ENCODE data around the gene RXFP1.

The RXFP1 gene

DNA sequence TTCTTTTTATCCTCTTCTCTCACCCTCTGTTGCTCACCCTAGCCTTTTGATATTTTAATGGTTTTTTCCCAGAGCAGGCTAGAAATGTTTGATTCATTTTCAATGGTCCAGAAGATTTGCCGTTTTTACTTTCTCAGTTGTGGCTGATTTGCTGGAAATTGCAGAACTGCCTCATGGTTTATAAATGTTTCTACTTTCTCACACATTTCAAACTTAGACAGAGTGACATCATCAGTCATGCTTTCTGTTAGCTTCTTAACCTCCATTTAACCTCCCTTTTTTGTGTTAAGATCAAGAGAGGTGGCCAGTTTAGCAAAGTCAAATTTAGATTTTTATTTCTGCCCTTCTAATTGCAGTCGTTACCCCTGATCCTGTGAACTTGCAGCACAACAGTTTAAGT, 8.7 kb downstream of the RXFP1 start:
- Histone ChIP-seq H3K4ac (ENCODE audit: low read depth, low read length) (no peak overlapping the region), H3K79me2 (ENCODE audit: control insufficient read depth, insufficient read depth, low read length, poor library complexity) (no peaks in the 10 kb centered on the region), H3K9me3 (ENCODE audit: insufficient read depth, low read depth, low read length) (no peaks in the 10 kb centered on the region), H3K4me3 (ENCODE audit: low read depth, low read length) (no peak overlapping the region), H3K9ac (ENCODE audit: low read length) (no peak overlapping the region), H3K27me3 (ENCODE audit: insufficient read depth, low read length) (no peaks in the 10 kb centered on the region), H2AK5ac (ENCODE audit: low read length) (no peak overlapping the region), H2BK12ac (ENCODE audit: low read length) (no peak overlapping the region), H3K36me3 (ENCODE audit: control insufficient read depth in 1 of 2, insufficient read depth in 2 of 2, low read length in 2 of 2) (no peaks in the 10 kb centered on the region), H4K91ac (ENCODE audit: low read depth, low read length) (no peak overlapping the region), H3K4me2 (ENCODE audit: low read length) (no peak overlapping the region), H2BK5ac (ENCODE audit: low read depth, low read length, poor library complexity) (no peak overlapping the region), H3K18ac (ENCODE audit: low read length) (no peak overlapping the region), H3K23ac (ENCODE audit: low read length) (no peak overlapping the region), H3K14ac (ENCODE audit: low read length) (no peak overlapping the region), H3K79me1 (ENCODE audit: low read length) (no peaks in the 10 kb centered on the region), H4K8ac (ENCODE audit: low read depth, low read length) (no peak overlapping the region), H4K12ac (ENCODE audit: low read depth, low read length) (no peak overlapping the region), H2BK120ac (ENCODE audit: insufficient read depth, low read length, poor library complexity) (no peak overlapping the region), H3K27ac (ENCODE audit: low read depth, low read length) (no peak overlapping the region), H2AFZ (ENCODE audit: insufficient read depth, low read length, poor library complexity) (no peak overlapping the region), H3K4me1 (ENCODE audit: control insufficient read depth in 1 of 2, insufficient read depth in 2 of 2, low read length in 2 of 2) (no peaks in the 10 kb centered on the region)
- WGBS (ENCODE audit: extremely low coverage, insufficient coverage, insufficient read length), result no CpG with 5 or more reads among the region's 2 CpGs
- no peak for DNase-seq

DNA sequence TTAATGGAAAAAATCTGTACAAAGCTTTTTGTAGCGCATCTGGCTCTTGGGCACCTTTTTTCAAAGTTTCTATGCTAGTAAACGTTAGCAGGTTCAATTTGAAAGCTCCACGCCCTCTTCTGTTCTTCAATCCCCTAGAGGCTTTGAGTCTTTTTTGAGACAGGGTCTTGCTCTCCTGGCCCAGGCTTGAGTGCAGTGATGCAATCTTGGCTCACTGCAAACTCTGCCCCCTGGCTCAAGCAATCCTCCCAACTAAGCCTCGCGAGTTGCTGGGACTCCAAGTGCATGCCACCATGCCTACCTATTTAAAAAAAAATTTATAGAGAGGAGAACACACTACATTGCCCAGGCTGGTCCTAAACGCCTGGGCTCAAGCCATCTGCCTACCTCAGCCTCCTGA, 9.2 kb downstream of the RXFP1 start:
- H3K79me1 ChIP-seq (ENCODE audit: low read length), result no peaks in the 10 kb centered on the region
- H3K4me3 ChIP-seq (ENCODE audit: low read depth, low read length), result no peak overlapping the region
- no peak overlapping the region for H4K91ac ChIP-seq (ENCODE audit: low read depth, low read length)
- no peak overlapping the region for H2AK5ac ChIP-seq (ENCODE audit: low read length)
- no peak overlapping the region for H3K23ac ChIP-seq (ENCODE audit: low read length)
- DNase-seq, result no peak
- no peaks in the 10 kb centered on the region for H3K9me3 ChIP-seq (ENCODE audit: insufficient read depth, low read depth, low read length)
- H3K36me3 ChIP-seq (ENCODE audit: control insufficient read depth in 1 of 2, insufficient read depth in 2 of 2, low read length in 2 of 2), result no peaks in the 10 kb centered on the region
- H3K79me2 ChIP-seq (ENCODE audit: control insufficient read depth, insufficient read depth, low read length, poor library complexity), result no peaks in the 10 kb centered on the region
- no peak overlapping the region for H3K14ac ChIP-seq (ENCODE audit: low read length)
- H2BK5ac ChIP-seq (ENCODE audit: low read depth, low read length, poor library complexity), result no peak overlapping the region
- no peak overlapping the region for H2BK120ac ChIP-seq (ENCODE audit: insufficient read depth, low read length, poor library complexity)
- H3K9ac ChIP-seq (ENCODE audit: low read length), result no peak overlapping the region
- no peaks in the 10 kb centered on the region for H3K4me1 ChIP-seq (ENCODE audit: control insufficient read depth in 1 of 2, insufficient read depth in 2 of 2, low read length in 2 of 2)
- no peak overlapping the region for H2AFZ ChIP-seq (ENCODE audit: insufficient read depth, low read length, poor library complexity)
- no peak overlapping the region for H3K4me2 ChIP-seq (ENCODE audit: low read length)
- H4K8ac ChIP-seq (ENCODE audit: low read depth, low read length), result no peak overlapping the region
- no peak overlapping the region for H2BK12ac ChIP-seq (ENCODE audit: low read length)
- H3K18ac ChIP-seq (ENCODE audit: low read length), result no peak overlapping the region
- H4K12ac ChIP-seq (ENCODE audit: low read depth, low read length), result no peak overlapping the region
- H3K27ac ChIP-seq (ENCODE audit: low read depth, low read length), result no peak overlapping the region
- no CpG with 5 or more reads among the region's 6 CpGs for WGBS (ENCODE audit: extremely low coverage, insufficient coverage, insufficient read length)
- no peak overlapping the region for H3K4ac ChIP-seq (ENCODE audit: low read depth, low read length)
- no peaks in the 10 kb centered on the region for H3K27me3 ChIP-seq (ENCODE audit: insufficient read depth, low read length)

DNA sequence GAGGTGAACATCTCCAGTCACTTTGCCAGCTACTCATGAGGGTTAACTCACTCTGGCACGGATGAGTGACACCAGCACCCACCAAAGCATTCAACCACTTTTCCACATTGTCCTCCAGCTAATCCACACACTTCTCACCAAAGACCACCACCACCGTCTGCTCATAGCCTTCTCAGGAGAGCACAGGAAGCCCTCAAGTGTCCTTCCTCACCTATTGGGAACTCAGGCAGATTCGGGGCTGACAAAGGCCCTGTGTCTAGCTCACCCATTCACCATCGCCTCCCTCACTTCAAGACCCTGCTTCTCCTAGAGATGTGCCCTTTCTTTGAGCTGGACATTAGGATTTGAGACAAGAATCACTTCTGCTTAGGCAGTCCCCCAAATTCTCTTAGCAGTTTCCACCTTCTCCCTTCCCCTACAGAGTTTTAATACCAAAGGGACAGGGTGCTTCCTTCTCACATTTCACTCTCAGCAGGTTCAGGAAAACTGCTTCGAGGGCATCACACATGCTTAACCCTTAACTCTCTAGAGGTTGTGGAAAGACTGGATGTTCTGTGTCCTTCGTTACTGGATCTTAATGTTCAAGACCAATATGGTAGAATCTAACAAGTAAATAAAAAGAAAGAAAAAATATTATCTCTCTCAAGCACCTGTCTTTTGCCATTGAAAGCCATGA, 11.0 kb downstream of the RXFP1 start:
- no CpG with 5 or more reads among the region's 6 CpGs for WGBS (ENCODE audit: extremely low coverage, insufficient coverage, insufficient read length)

DNA sequence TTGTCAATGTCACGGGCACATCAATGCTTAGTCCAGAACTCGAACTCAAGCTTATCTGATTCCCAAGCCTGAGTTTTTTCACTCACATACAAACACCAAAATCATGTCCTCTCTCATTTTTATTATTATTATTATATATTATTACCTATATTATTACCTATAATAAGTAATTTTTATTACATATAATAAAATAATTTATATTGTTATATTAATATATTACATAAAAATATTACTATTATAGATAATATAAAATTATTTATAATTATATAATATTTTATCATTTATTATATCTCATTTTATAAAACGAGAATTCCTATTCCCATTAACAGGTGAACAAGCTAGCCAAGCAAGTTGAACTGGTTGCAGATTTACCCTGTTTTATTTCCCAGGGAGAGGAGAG, 13.0 kb downstream of the RXFP1 start:
- Histone ChIP-seq H3K36me3 (ENCODE audit: control insufficient read depth in 1 of 2, insufficient read depth in 2 of 2, low read length in 2 of 2) (no peaks in the 10 kb centered on the region), H3K4ac (ENCODE audit: low read depth, low read length) (no peak overlapping the region), H2BK5ac (ENCODE audit: low read depth, low read length, poor library complexity) (no peak overlapping the region), H3K4me3 (ENCODE audit: low read depth, low read length) (no peak overlapping the region), H3K9me3 (ENCODE audit: insufficient read depth, low read depth, low read length) (no peaks in the 10 kb centered on the region), H4K12ac (ENCODE audit: low read depth, low read length) (no peak overlapping the region), H3K14ac (ENCODE audit: low read length) (no peak overlapping the region), H3K79me1 (ENCODE audit: low read length) (no peaks in the 10 kb centered on the region), H3K4me2 (ENCODE audit: low read length) (no peak overlapping the region), H2BK12ac (ENCODE audit: low read length) (no peak overlapping the region), H3K27ac (ENCODE audit: low read depth, low read length) (no peak overlapping the region), H2BK120ac (ENCODE audit: insufficient read depth, low read length, poor library complexity) (no peak overlapping the region), H3K23ac (ENCODE audit: low read length) (no peak overlapping the region), H3K18ac (ENCODE audit: low read length) (no peak overlapping the region), H3K4me1 (ENCODE audit: control insufficient read depth in 1 of 2, insufficient read depth in 2 of 2, low read length in 2 of 2) (peaks cover 0 to 2% of the 10 kb centered on the region in 2 experiments), H3K79me2 (ENCODE audit: control insufficient read depth, insufficient read depth, low read length, poor library complexity) (no peaks in the 10 kb centered on the region), H4K8ac (ENCODE audit: low read depth, low read length) (no peak overlapping the region), H3K27me3 (ENCODE audit: insufficient read depth, low read length) (no peaks in the 10 kb centered on the region), H2AK5ac (ENCODE audit: low read length) (no peak overlapping the region), H4K91ac (ENCODE audit: low read depth, low read length) (no peak overlapping the region), H2AFZ (ENCODE audit: insufficient read depth, low read length, poor library complexity) (no peak overlapping the region), H3K9ac (ENCODE audit: low read length) (no peak overlapping the region)
- WGBS (ENCODE audit: extremely low coverage, insufficient coverage, insufficient read length), result no CpG with 5 or more reads among the region's 3 CpGs
- no peak for DNase-seq

More for the DNA sequence above, 11.0 kb downstream of the RXFP1 start:
- H3K23ac ChIP-seq (ENCODE audit: low read length), result no peak overlapping the region
- no peak overlapping the region for H2AK5ac ChIP-seq (ENCODE audit: low read length)
- H3K4me3 ChIP-seq (ENCODE audit: low read depth, low read length), result no peak overlapping the region
- H3K36me3 ChIP-seq (ENCODE audit: control insufficient read depth in 1 of 2, insufficient read depth in 2 of 2, low read length in 2 of 2), result no peaks in the 10 kb centered on the region
- H3K9ac ChIP-seq (ENCODE audit: low read length), result no peak overlapping the region
- H2BK12ac ChIP-seq (ENCODE audit: low read length), result no peak overlapping the region
- no peaks in the 10 kb centered on the region for H3K79me1 ChIP-seq (ENCODE audit: low read length)
- H3K4ac ChIP-seq (ENCODE audit: low read depth, low read length), result no peak overlapping the region
- H3K14ac ChIP-seq (ENCODE audit: low read length), result no peak overlapping the region
- H2AFZ ChIP-seq (ENCODE audit: insufficient read depth, low read length, poor library complexity), result no peak overlapping the region
- no peak overlapping the region for H3K4me2 ChIP-seq (ENCODE audit: low read length)
- H2BK120ac ChIP-seq (ENCODE audit: insufficient read depth, low read length, poor library complexity), result no peak overlapping the region
- no peak overlapping the region for H4K12ac ChIP-seq (ENCODE audit: low read depth, low read length)
- H4K8ac ChIP-seq (ENCODE audit: low read depth, low read length), result no peak overlapping the region
- no peaks in the 10 kb centered on the region for H3K79me2 ChIP-seq (ENCODE audit: control insufficient read depth, insufficient read depth, low read length, poor library complexity)
- H3K27me3 ChIP-seq (ENCODE audit: insufficient read depth, low read length), result no peaks in the 10 kb centered on the region
- H3K18ac ChIP-seq (ENCODE audit: low read length), result no peak overlapping the region
- H4K91ac ChIP-seq (ENCODE audit: low read depth, low read length), result no peak overlapping the region
- no peak for DNase-seq
- no peak overlapping the region for H2BK5ac ChIP-seq (ENCODE audit: low read depth, low read length, poor library complexity)
- H3K9me3 ChIP-seq (ENCODE audit: insufficient read depth, low read depth, low read length), result no peaks in the 10 kb centered on the region
- peaks cover 0 to 2% of the 10 kb centered on the region in 2 experiments for H3K4me1 ChIP-seq (ENCODE audit: control insufficient read depth in 1 of 2, insufficient read depth in 2 of 2, low read length in 2 of 2)
- no peak overlapping the region for H3K27ac ChIP-seq (ENCODE audit: low read depth, low read length)

Measured in trophoblast cell (in vitro differentiated cells and primary cell).